Measurements from ENCODE around the gene UPK3B.
"Not testable (repeated sequence)": the region's sequence is repeated elsewhere in the genome, so short reads cannot be mapped to it uniquely, and the experiment has no call there.

The UPK3B gene

GRCh38 chr7:76513817-76514799, 3.8 kb downstream of the UPK3B start:
- no peak for DNase-seq (ENCODE audit: low read depth in 3 of 3)

DNA sequence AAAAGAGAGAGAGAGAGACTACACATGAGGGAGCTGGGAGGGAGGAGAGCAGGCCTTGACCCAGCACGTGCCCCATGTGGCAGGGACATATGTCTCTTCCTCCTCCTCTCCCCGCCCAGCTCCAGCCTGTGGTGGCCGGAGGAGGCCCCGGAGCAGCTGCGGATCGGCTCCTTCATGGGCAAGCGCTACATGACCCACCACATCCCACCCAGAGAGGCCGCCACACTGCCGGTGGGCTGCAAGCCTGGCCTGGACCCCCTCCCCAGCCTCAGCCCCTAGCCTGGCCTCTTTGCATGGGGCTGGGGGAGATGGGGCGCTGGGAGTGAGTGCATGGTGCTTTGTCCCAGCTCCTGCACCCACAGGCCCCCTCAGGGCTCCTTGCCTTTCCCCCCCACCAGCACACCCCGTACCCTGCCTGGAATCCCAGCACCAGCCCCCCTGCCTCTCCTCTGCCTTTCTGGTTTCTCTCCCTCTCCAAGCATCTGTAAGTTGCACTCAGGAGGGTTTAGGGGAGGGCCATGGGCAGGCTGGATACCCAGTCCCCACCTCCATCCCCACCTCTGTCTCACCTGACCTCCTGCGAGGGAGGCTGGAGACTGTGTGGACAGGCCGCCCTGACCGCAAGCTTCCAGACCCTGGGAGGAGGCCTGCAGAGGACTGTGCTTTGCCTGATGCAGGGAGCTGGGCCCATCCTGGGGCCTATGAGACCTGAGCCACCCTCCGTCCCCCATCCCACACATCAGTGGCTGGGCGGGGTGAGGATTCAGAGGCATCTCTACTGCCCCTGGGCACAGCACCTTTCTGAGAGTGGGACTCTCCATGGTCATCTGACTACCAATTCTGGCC, 4.8 kb downstream of the UPK3B start:
- DNase-seq (ENCODE audit: low read depth in 3 of 3) = no peak

- no peak for DNase-seq (ENCODE audit: low read depth in 3 of 3)
Observed at GRCh38 chr7:76515999-76516443, 5.7 kb downstream of the UPK3B start.

DNA sequence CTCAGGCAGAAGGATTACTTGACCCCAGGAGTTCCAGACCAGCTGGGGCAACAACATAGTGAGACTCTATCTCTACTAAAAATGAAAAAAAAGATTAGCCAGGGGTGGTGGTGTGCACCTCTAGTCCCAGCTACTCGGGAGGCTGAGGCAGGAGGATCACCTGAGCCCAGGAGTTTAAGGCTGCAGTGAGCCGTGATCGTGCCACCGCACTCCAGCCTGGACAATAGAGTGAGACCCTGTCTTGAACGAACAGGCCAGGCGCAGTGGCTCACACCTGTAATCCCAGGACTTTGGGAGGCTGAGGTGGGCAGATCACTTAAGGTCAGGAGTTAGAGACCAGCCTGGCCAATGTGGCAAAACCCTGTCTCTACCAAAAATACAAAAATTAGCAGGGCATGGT, 6.6 kb downstream of the UPK3B start:
- not testable (repeated sequence) for DNase-seq (ENCODE audit: low read depth in 3 of 3)

DNA sequence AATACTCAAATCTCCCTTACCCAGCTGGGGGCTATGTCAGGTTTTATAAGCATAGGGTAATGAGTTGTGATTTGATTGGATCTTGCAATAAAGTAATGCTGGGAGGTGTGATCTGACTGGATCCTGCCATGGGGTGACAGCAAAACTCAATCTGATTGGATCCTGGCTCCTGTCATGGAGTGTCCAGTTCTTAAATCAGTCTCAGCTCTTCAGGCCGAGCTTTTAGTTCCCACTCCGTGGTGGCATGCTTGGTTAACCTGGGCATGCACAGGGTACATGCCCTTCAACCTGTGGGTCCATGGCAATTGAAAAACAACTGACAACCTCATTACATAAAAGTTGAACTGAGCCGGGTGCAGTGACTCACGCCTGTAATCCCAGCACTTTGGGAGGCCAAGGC, 15.8 kb downstream of the UPK3B start:
- DNase-seq (ENCODE audit: low read depth in 3 of 3) = not testable (repeated sequence)

DNA sequence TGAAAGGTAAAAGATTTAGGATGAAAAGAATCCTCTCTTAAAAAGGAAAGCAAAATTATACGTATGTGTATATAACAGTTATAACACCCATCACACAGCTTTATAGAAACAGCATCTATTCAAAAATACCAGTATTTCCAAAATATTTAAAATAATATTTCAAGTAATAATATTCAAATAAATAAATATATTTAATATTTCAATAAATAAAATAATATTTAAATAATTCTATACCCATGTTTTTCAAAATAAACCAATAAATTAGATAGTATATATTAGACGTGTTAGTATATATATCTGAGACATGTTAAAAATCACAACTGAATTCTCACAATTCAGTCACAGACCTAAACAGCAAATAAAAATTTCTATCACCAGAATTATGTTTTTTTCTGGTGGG, 21.3 kb downstream of the UPK3B start:
- not testable (repeated sequence) for DNase-seq (ENCODE audit: low read depth in 3 of 3)

DNA sequence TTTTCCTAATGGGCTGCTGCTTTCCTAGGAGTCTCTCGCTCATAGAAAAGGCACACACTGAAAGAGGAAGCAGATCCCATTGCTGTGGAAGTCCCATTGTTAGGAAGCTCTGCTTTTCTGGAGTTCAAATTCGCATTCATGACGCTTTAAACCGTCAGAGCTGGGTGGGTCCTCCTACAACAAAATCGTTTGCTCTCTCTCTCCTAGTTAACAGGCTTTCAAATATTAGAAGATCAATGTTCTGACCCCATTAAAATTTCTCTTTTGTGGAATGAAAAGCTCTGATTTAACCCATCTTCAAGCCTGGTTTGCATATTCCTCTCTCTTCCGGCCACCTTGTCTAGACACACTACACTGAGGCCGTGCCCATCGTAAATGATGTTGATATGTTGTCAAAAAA, 32.8 kb downstream of the UPK3B start, which contains the start of gene SPDYE16:
Gene SPDYE16, minus strand, starts transcription at position 101 of the 400 bp plus-strand sequence. CDS start 1,838 bp downstream, outside the sequence.
- DNase-seq (ENCODE audit: low read depth in 3 of 3) = not testable (repeated sequence)

DNA sequence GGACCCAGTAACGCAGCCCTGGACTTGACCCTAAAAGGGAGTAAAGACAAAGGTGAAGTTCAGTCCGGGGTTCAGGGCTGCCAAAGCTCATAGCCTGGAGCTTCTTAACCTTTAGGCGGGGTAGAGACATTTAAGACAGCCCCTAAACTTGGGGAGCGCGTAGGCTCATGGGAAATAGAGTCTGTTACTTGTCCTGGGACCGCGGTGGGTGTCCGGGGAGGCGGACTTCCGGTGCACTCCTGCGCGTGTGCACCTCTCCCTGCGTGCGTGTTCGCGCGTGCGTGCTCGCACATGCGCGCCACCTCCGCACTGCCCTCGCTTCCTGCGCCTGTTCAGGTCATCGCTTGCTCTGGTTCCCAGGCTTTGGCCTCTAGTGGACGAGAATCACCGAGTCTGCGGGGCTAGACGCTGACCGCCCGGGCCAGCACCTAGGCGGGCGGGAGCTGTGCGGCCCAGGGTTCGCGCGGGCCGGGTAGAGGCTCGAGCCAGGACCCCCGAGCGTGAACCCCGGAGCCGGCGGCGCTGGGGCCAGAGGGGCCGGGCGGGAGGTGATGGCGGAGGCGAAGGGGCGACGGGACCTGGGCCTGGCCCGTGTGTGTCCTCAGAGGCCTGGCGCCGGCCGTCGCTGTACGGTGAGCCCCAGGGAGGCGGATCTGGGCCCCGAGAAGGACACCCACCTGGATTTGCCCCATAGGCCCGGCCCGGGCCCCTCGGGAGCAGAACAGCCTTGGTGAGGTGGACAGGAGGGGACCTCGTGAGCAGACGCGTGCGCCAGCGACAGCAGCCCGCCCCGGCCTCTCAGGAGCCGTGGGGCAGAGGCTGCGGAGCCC, 38.9 kb downstream of the UPK3B start:
- peak; percentile 74 to 85 (median 84) for DNase-seq (ENCODE audit: low read depth in 3 of 3)

GRCh38 chr7:76549855-76550248, 39.5 kb downstream of the UPK3B start:
- DNase-seq (ENCODE audit: low read depth in 3 of 3) = peak in 1 of 3 experiments; percentile 1

GRCh38 chr7:76551992-76552391, 41.6 kb downstream of the UPK3B start:
- not testable (repeated sequence) for DNase-seq (ENCODE audit: low read depth in 3 of 3)

DNA sequence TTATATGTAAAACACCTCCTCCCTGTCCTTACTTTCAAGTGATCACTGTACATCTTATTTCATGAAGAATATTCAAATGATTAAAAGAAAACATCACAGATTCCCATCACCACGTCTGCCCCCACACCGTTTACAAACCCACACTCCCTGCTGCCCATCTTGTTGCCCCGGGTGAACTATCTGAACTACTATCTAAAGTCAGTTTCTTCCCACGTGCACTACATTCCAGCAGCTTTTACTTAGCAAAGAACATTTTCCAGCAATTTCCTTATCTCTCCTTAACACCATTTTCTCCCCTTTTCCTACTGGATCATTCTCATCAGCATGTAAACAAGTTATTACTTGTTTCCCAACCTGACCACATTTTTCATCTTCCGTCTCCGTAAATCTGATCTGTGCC, 49.3 kb downstream of the UPK3B start:
- not testable (repeated sequence) for DNase-seq (ENCODE audit: low read depth in 3 of 3)

GRCh38 chr7:76560157-76560556, 49.8 kb downstream of the UPK3B start:
- DNase-seq (ENCODE audit: low read depth in 3 of 3) = not testable (repeated sequence)

- DNase-seq (ENCODE audit: low read depth in 3 of 3) = not testable (repeated sequence)
Observed at GRCh38 chr7:76561342-76561741, 51.0 kb downstream of the UPK3B start.

- not testable (repeated sequence) for DNase-seq (ENCODE audit: low read depth in 3 of 3)
Observed at GRCh38 chr7:76565001-76565400, 54.6 kb downstream of the UPK3B start.
